ENCODE results near the gene CCSER1.
"Not testable (repeated sequence)": the region's sequence is repeated elsewhere in the genome, so short reads cannot be mapped to it uniquely, and the experiment has no call there.

Gene CCSER1

DNA sequence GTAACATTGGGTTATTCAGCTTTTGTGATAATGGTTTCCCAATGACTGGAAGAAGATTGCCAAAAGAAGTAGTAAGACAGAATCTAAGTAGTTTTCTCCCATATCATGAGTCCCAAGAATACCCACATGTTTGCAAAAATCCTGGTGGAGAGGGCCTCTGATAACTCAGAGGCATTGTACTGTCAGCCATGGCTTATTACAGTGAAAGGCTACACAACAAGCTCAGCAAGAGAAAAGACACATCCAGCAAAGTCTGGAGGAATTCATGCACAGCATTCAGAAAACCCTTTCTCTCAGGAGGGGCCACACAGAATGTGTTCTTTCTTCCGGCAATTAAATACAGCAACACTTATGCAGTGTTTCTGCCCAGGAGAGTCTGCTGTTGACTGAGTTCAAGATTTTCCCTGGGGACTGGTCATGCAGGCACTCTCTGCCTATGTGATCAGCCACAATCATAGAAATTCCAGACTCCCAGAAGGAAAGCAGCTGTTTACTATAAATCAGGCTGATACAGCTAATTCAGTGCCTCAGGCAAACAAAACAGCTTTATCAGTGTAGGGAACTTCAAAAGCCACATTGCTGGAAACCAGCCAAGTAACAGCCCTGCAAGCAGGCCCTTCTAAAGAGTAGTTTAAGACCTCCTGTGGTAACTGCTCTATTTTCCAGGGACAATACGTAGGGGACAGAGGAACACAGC is 937.1 kb downstream of the CCSER1 start:
- DNase-seq (ENCODE audit: low spot score): peak; percentile 28

DNA sequence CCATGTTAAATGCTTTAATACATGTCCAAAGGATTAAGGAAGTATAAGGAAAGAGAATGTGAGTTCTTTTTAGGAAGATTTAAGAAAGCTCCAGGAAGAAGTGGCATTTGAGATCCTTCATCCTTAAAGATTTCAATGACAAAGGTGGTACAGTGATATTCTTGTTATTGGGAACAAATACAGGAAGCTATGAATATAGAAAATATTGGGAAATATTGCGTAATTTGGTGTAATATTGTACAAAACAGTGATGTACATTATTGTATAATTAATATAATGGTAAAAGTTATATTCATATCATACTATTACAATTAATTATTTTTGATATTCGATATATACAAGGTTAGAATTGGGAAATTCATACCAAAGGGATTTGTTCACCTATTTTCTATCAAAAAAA is 937.9 kb downstream of the CCSER1 start:
- DNase-seq (ENCODE audit: low spot score): no peak

DNA sequence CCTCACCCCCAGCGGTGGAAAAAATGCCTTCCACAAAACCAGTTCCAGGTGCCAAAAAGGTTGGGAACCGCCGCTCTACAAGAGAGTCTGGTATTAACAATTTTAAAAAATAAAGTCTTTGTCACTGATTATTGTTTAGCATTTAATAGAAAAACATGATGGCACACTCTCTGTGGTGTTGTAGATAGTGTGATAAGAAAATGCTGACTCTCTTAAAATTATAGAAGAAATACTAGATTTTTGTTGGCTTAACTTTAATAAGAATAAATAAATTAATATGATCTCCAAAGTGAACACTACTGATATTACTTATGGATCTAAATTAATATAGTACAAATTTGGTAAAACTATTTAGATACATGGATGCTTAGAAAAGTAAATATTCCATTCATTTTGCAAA is 943.5 kb downstream of the CCSER1 start:
- no peak for DNase-seq (ENCODE audit: low spot score)

DNA sequence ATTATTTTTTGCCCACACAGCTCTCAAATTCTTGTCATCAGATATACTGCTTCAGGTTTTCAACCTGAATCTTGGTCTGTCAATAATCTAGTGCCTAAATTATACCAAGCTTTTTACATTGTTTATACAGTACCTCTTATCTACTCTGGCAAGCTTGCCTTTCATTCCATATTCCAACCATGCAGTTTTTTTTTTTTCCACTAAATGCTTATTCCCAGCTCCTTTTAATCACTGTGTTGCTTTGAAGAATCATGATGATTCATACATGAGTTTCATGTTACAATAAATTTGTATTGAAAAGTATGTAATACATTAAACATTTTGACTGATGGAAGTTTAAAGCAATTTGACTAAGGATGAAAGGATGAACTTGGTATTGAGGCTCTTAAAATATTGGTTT is 949.0 kb downstream of the CCSER1 start:
- DNase-seq (ENCODE audit: low spot score): no peak

- DNase-seq (ENCODE audit: low spot score): no peak
These were observed 958.8 kb downstream of the CCSER1 start for GRCh38 chr4:91085961-91086360.

GRCh38 chr4:91087743-91088142 is 960.5 kb downstream of the CCSER1 start:
- no peak for DNase-seq (ENCODE audit: low spot score)

- DNase-seq (ENCODE audit: low spot score): no peak
These were observed 962.0 kb downstream of the CCSER1 start for GRCh38 chr4:91089178-91089577.

- no peak for DNase-seq (ENCODE audit: low spot score)
These were observed 965.3 kb downstream of the CCSER1 start for GRCh38 chr4:91092398-91092980.

DNA sequence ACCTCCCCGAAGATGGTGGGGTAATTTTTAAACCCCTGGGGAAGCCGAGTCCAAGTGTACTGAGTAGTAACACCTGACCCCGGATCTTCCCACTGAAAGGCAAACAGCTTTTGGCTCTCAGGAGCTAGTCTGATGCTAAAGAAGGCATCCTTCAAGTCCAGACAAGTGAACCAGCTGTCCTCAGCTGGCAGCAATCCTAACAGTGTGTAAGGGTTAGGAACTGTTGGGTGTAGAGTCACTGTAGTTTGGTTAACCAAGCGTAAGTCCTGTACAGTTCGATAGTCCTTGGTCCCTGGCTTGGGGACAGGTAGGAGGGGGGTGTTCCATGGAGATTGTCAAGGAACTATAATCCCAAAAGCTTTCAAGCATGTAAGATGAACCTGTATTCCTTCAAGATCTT is 967.0 kb downstream of the CCSER1 start:
- not testable (repeated sequence) for DNase-seq (ENCODE audit: low spot score)

- no peak for DNase-seq (ENCODE audit: low spot score)
These were observed 972.5 kb downstream of the CCSER1 start for GRCh38 chr4:91099666-91100065.

- DNase-seq (ENCODE audit: low spot score): no peak
These were observed 981.6 kb downstream of the CCSER1 start for GRCh38 chr4:91108751-91109150.

- no peak for DNase-seq (ENCODE audit: low spot score)
These were observed 984.4 kb downstream of the CCSER1 start for GRCh38 chr4:91111556-91111955.

- DNase-seq (ENCODE audit: low spot score): peak; percentile 56
These were observed 986.0 kb downstream of the CCSER1 start for GRCh38 chr4:91113130-91113706.

DNA sequence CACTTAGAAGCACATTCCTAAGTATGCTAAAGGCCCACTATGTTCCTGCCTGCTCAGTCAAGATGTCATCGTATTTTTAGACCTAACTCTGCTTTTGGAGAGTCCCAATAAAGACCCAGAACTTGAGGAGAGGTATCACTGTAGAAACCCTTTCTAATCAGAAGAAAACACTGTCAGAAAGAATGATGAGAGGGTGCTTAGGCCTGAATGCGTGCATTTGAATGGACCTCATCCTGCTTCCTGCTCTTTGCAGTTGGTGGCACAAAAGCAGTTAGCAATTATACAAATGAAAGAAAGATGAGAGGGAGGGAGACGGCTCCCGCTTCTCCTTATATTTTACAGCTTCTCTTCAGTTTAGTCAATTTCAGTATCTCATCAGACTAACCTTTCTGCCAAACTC is 987.2 kb downstream of the CCSER1 start:
- no peak for DNase-seq (ENCODE audit: low spot score)

- no peak for DNase-seq (ENCODE audit: low spot score)
These were observed 989.7 kb downstream of the CCSER1 start for GRCh38 chr4:91116861-91117260.

DNA sequence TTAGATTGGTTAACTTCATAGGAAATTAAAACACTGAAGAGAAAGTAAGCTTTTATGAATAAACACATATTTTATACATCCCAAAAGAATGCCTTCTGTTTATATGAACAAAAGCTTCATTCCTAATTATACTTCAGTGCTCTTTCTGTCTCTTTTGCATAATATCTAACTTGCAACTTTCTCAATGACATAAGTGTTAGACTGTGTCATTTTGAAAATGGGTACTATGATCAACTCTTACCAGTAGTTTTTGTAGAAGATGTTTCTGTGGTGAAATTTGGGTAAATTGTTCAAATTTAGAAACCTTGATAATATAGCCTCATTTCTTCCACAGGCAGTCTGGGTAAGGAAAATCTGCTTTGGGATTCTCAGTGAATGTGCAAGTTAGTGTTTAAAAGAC is 991.4 kb downstream of the CCSER1 start:
- no peak for DNase-seq (ENCODE audit: low spot score)

DNA sequence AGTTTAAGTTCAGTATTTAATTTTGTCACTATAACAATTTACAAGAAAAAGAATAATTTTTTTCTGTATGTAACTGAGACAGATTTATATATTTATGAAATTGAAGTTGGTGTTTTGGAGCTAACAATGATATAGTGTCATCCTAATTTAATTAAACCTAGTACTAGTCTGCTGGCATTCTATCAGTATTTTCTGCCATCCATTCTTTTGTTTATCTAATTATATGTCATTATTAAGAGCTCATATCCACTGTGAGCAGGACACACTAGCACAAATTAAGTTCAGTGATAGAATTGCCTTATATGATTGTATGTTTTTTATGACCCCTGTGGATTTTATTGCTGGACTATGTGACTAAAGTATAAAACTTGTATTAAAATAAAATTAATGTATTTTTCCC is 996.5 kb downstream of the CCSER1 start:
- DNase-seq (ENCODE audit: low spot score): no peak

DNA sequence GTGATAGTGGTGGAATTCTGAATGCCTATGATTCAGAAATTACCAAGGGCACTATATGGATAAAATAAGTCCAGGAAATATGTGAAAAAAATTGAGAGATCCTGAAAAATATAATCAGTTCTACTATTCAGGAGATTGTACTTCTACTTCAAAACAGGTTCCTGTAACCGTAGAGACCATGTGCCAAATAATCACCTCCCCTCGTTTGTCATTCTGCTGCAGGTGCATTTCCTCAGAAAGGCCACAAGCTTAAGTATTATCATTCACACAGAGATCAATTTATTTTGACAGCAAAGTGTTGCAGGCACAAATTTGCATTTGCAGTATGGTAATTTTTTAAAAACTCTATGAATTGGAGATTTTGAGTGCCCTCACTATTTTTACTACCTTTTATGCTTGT is 1000.0 kb downstream of the CCSER1 start:
- no peak for DNase-seq (ENCODE audit: low spot score)

DNA sequence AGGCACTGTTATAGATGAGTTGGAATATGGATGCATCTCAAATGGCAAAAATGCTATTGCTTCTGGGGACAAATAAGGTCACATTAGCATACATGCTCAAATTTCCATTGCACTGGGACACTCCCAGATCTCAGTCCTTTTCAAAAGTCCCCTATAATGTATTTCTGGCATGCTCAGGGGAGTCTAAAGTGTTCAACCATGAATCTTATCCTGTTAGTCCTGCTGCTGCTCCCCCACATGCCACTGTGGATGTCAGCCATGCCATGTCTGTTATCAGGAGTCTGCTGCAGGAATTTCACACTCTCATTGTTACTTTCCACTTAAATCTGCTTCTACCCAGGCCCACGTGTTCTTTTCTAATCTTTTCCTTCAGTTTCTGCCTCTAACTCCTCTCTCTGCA is 1000.6 kb downstream of the CCSER1 start:
- no peak for DNase-seq (ENCODE audit: low spot score)

- no peak for DNase-seq (ENCODE audit: low spot score)
These were observed 1001.3 kb downstream of the CCSER1 start for GRCh38 chr4:91128519-91128918.

DNA sequence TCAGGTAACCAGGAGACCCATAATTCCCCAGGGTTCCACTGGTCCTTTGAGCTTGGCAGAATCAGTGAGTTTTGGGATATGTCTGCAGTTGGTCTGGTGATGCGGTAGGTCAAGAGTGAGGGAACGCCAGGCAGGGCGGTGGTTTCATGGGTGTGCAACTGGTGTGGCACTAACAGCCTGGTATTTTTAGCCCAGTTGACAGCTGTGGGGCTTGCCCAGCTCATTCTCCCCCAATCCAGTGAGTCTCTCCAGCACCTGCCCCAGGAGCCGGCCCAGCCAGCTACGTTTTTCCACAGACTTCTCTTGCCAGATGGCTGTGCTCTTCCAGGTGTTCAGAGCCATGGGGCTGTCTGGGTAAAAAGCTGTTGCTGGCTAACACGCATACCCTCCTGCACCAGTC is 1019.9 kb downstream of the CCSER1 start:
- DNase-seq (ENCODE audit: low spot score): no peak

DNA sequence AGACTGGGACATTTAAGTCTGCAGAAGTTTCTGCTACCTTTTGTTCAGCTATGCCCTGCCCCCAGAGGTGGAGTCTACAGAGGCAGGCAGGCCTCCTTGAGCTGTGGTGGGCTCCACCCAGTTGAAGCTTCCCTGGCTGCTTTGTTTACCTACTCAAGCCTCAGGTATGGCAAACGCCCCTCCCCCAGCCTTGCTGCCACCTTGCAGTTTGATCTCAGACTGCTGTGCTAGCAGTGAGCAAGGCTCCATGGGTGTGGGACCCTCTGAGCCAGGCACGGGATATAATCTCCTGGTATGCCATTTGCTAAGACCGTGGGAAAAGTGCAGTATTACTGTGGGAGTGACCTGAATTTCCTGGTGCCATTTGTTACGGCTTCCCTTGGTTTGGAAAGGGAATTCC is 1026.8 kb downstream of the CCSER1 start:
- not testable (repeated sequence) for DNase-seq (ENCODE audit: low spot score)

GRCh38 chr4:91167864-91168653 is 1040.9 kb downstream of the CCSER1 start:
- DNase-seq (ENCODE audit: low spot score): not testable (repeated sequence)
